Measurements from ENCODE around the gene SREBF1.
A peak's percentile ranks its signal among the peaks of the same experiment; 100 is the strongest.

The SREBF1 gene

DNA sequence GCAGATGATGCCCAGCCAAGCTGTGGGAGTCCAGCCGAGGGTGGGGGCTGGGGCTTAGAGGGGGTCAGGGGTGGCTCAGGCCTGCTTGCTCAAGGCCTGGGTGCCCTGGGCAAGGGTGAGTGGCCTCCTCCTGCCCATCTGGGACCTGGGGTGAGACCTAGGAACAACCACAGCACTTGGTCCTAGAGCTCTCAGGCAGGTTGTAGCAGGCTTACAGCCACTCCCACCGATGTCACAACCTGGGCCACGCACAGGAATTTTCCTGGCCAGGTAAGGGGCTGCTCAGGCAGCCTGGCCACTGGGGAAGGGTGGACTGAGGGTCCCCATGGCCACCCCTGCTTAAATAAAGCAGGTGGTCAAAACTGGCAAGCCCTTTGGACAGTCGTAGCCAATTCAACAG lies 6.3 kb upstream of the SREBF1 start:
- H3K27ac ChIP-seq, result no peak overlapping the region
- H3K27me3 ChIP-seq, result no peaks in the 10 kb centered on the region
- peaks cover 9% of the 10 kb centered on the region for H3K36me3 ChIP-seq
- H3K9me3 ChIP-seq, result no peaks in the 10 kb centered on the region
- TF ChIP-seq CTCF (IDR thresholded peaks at IDR 0.05), result no peak
- peaks cover 30 to 32% of the 10 kb centered on the region in 2 experiments for H3K4me1 ChIP-seq (ENCODE audit: control insufficient read depth in 1 of 2, insufficient read depth in 1 of 2, low read depth in 1 of 2, low read length in 1 of 2)
- H3K4me3 ChIP-seq (ENCODE audit: low read depth in 1 of 2, low read length in 1 of 2), result no peak overlapping the region

- TF ChIP-seq CTCF (IDR thresholded peaks at IDR 0.05), result no peak
- no peak overlapping the region for H3K27ac ChIP-seq
- no peaks in the 10 kb centered on the region for H3K9me3 ChIP-seq
- H3K27me3 ChIP-seq, result no peaks in the 10 kb centered on the region
- no peak overlapping the region for H3K4me3 ChIP-seq (ENCODE audit: low read depth in 1 of 2, low read length in 1 of 2)
- peaks cover 38 to 40% of the 10 kb centered on the region in 2 experiments for H3K4me1 ChIP-seq (ENCODE audit: control insufficient read depth in 1 of 2, insufficient read depth in 1 of 2, low read depth in 1 of 2, low read length in 1 of 2)
- peaks cover 9% of the 10 kb centered on the region for H3K36me3 ChIP-seq
Observed at GRCh38 chr17:17842111-17842876, 5.5 kb upstream of the SREBF1 start.

- TF ChIP-seq CTCF (IDR thresholded peaks at IDR 0.05), result no peak
- Histone ChIP-seq H3K36me3 (peaks cover 6% of the 10 kb centered on the region), H3K27me3 (no peaks in the 10 kb centered on the region), H3K9me3 (no peaks in the 10 kb centered on the region), H3K4me3 (ENCODE audit: low read depth in 1 of 2, low read length in 1 of 2) (no peak overlapping the region), H3K27ac (peak overlapping the region; percentile 100), H3K4me1 (ENCODE audit: control insufficient read depth in 1 of 2, insufficient read depth in 1 of 2, low read depth in 1 of 2, low read length in 1 of 2) (peaks cover 45% of the 10 kb centered on the region in 2 experiments)
Observed at GRCh38 chr17:17841601-17842025, 4.8 kb upstream of the SREBF1 start.

- Histone ChIP-seq H3K4me3 (ENCODE audit: low read depth in 1 of 2, low read length in 1 of 2) (peak overlapping the region; percentile 68 to 85), H3K27me3 (no peaks in the 10 kb centered on the region), H3K9me3 (no peaks in the 10 kb centered on the region), H3K4me1 (ENCODE audit: control insufficient read depth in 1 of 2, insufficient read depth in 1 of 2, low read depth in 1 of 2, low read length in 1 of 2) (peaks cover 45 to 50% of the 10 kb centered on the region in 2 experiments), H3K36me3 (no peaks in the 10 kb centered on the region), H3K27ac (peak overlapping the region; percentile 100)
- no peak for TF ChIP-seq CTCF (IDR thresholded peaks at IDR 0.05)
Observed at GRCh38 chr17:17840751-17841591, 4.2 kb upstream of the SREBF1 start.

DNA sequence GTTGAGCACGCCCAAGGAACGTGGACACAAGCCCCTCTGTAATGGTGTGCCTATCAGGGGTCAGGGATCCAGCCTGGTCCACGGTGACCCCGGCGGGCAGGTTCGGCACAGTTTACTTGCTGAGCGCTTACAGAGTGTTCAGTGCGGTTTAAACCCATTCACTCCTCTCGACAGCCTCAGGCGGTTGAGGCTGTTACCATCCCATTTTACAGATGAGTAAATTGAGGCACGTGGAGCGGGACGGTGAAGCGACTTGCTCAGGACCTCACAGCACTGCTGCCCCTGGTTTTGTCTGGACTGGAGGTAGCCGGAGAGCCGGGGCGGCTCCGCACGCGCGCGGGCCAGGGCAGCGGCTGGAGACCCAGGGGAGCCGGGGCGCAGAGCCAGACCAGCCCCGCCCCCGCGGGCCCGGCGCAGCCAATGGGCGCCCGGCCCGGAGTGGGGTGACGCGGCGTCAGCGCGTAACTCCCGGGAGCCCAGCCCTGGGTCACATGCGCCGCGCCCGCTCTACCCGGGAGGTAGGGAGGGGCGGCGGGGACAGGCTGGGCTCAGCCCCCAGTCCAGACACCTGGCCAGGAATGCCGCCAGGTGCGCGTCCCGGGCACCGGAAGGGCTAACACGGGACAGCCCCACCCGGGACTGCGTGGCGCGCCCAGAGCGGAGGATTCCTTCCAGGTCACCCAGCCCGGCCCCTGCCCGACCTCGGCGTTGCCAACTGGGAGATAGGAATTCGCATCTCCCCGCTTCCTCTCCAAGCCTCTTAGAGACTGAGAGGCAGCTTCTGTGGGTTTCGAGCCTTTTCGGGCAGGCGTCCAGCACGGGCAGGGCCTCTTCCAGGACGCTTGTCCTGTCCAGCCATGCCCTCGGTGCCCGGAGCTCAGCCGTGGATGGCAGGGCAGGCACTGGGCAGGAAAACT lies 3.3 kb upstream of the SREBF1 start:
- Histone ChIP-seq H3K9me3 (no peaks in the 10 kb centered on the region), H3K27me3 (no peaks in the 10 kb centered on the region), H3K36me3 (no peaks in the 10 kb centered on the region), H3K27ac (peak overlapping the region; percentile 100), H3K4me3 (ENCODE audit: low read depth in 1 of 2, low read length in 1 of 2) (peak overlapping the region; percentile 68 to 85), H3K4me1 (ENCODE audit: control insufficient read depth in 1 of 2, insufficient read depth in 1 of 2, low read depth in 1 of 2, low read length in 1 of 2) (peaks cover 55 to 59% of the 10 kb centered on the region in 2 experiments)
- peak; percentile 34 for TF ChIP-seq CTCF (IDR thresholded peaks at IDR 0.05)
